ENCODE results near the gene CLCN4. TPM values are rescaled to one million over a fixed set of nuclear protein-coding genes. Genes with fewer than 3 reads are reported as not detected.

Gene CLCN4
- polyA plus RNA-seq, 3 donors = 4.5 to 4.9 (median 4.6) TPM

DNA sequence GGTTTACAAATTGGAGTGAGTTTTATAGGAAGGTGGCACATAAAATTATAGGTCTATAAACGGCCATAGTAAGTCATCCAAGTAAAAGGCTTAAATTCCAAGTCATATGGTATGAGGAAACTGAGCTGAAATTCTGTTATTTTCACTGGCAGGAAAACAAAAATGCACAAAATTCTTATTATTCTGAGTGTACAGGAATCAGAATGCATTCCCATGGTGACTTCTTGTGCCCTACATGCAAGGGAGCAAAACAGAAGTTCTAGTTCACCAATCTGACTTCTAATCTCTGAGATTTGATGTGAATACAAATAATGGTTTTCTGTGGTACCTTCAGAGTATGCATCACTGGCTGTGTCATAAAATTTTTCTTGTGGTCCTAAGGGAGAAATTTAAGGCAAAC is 102.9 kb downstream of the CLCN4 start:
- no peak for DNase-seq (ENCODE audit: extremely low read depth in 1 of 11, low read depth in 9 of 11, low spot score in 4 of 11)

GRCh38 chrX:10265775-10266174 is 109.0 kb downstream of the CLCN4 start:
- DNase-seq (ENCODE audit: extremely low read depth in 1 of 11, low read depth in 9 of 11, low spot score in 4 of 11) = no peak

GRCh38 chrX:10278716-10279115 is 121.9 kb downstream of the CLCN4 start:
- no peak for DNase-seq (ENCODE audit: extremely low read depth in 1 of 11, low read depth in 9 of 11, low spot score in 4 of 11)

- DNase-seq (ENCODE audit: extremely low read depth in 1 of 11, low read depth in 9 of 11, low spot score in 4 of 11) = no peak
Observed at GRCh38 chrX:10280071-10280470, 123.3 kb downstream of the CLCN4 start.

- no peak for DNase-seq (ENCODE audit: extremely low read depth in 1 of 11, low read depth in 9 of 11, low spot score in 4 of 11)
Observed at GRCh38 chrX:10282490-10282889, 125.7 kb downstream of the CLCN4 start.

GRCh38 chrX:10286195-10286594 is 129.4 kb downstream of the CLCN4 start:
- DNase-seq (ENCODE audit: extremely low read depth in 1 of 11, low read depth in 9 of 11, low spot score in 4 of 11) = no peak

Other genes starting within 250 kb of the CLCN4 start
- gene CLDN34, start 189.6 kb upstream of the CLCN4 start, polyA plus RNA-seq (ENCODE audit: insufficient read length in 3 of 3) = under 1 TPM in 2 of 3 donors, not detected in 1; 0.15 to 0.25 TPM